ENCODE measurements around the gene PDHB. TPM values are rescaled to one million over a fixed set of nuclear protein-coding genes. Genes with fewer than 3 reads are reported as not detected.

Gene PDHB
- total and polyA plus RNA-seq, 7 experiments from 2014 or later: 30.1 to 128 (median 55.8) TPM

- POLR2A ChIA-PET: no interaction called here
- Histone ChIP-seq H3K9me3 (ENCODE audit: control insufficient read depth in 2 of 3, low read length in 3 of 3) (no peaks in the 10 kb centered on the region), H3K4me1 (ENCODE audit: control insufficient read depth in 2 of 2, insufficient read depth in 2 of 2, low read length in 2 of 2) (no peaks in the 10 kb centered on the region), H3K27ac (ENCODE audit: low read depth, low read length) (no peak overlapping the region), H3K36me3 (ENCODE audit: control insufficient read depth in 2 of 3, insufficient read depth in 3 of 3, low read length in 3 of 3) (peaks cover 0 to 20% (median 9%) of the 10 kb centered on the region in 3 experiments), H3K27me3 (ENCODE audit: control insufficient read depth in 2 of 2, insufficient read depth in 2 of 2, low read length in 2 of 2) (no peaks in the 10 kb centered on the region), H3K4me3 (ENCODE audit: low read length) (no peak overlapping the region)
- peak in 7 of 9 donors; percentile 39 to 59 (median 47) for DNase-seq
- intact Hi-C loops (cut with micrococcal nuclease): loop anchor here (1.0 to 10.0 kb wide), 12 partner anchors 18 to 450 kb away; partner anchors contain the start of genes ABHD6 (in 1 of the 2), HTD2 (in 1 of the 2), PDHB (in 1 of the 2) and RPP14 (in 1 of the 2)
- CTCF ChIA-PET: interaction anchor here (0.8 to 2.3 kb wide), 6 partner anchors 46 to 236 kb away, joined by 3 to 10 read pairs (median 4); no protein-coding TSS in a partner anchor
- Mint-ChIP-seq H3K27ac (peak overlapping the region in 3 of 9 donors; percentile 5 to 48 (median 9)), H3K9me3 (no peaks in the 10 kb centered on the region), H3K4me3 (no peak overlapping the region), H3K36me3 (peaks cover 0 to 20% (median 14%) of the 10 kb centered on the region in 5 donors), H3K27me3 (no peaks in the 10 kb centered on the region), H3K4me1 (peaks cover 2 to 14% (median 8%) of the 10 kb centered on the region in 7 donors)
- peak; percentile 83 for ATAC-seq
These were observed 19.0 kb downstream of the PDHB start for GRCh38 chr3:58414538-58415197.

GRCh38 chr3:58411851-58412830 lies 21.5 kb downstream of the PDHB start:
- no peaks in the 10 kb centered on the region for H3K4me1 ChIP-seq (ENCODE audit: control insufficient read depth in 2 of 2, insufficient read depth in 2 of 2, low read length in 2 of 2)
- Mint-ChIP-seq H3K4me3 (no peak overlapping the region), H3K36me3 (peaks cover 9 to 37% (median 22%) of the 10 kb centered on the region in 5 donors), H3K27ac (no peak overlapping the region), H3K4me1 (peaks cover 2 to 14% (median 8%) of the 10 kb centered on the region in 7 donors), H3K9me3 (no peaks in the 10 kb centered on the region), H3K27me3 (no peaks in the 10 kb centered on the region)
- H3K9me3 ChIP-seq (ENCODE audit: control insufficient read depth in 2 of 3, low read length in 3 of 3): no peaks in the 10 kb centered on the region
- H3K27ac ChIP-seq (ENCODE audit: low read depth, low read length): no peak overlapping the region
- peaks cover 0 to 36% (median 11%) of the 10 kb centered on the region in 3 experiments for H3K36me3 ChIP-seq (ENCODE audit: control insufficient read depth in 2 of 3, insufficient read depth in 3 of 3, low read length in 3 of 3)
- H3K27me3 ChIP-seq (ENCODE audit: control insufficient read depth in 2 of 2, insufficient read depth in 2 of 2, low read length in 2 of 2): no peaks in the 10 kb centered on the region
- DNase-seq (no peak), ATAC-seq (no peak)
- intact Hi-C loops (cut with micrococcal nuclease): loop anchor here (10.0 kb wide), 2 partner anchors 227 to 447 kb away; no protein-coding TSS in a partner anchor
- CTCF ChIA-PET: interaction anchor here (1.1 to 1.2 kb wide), 2 partner anchors 46 to 90 kb away, joined by 3 read pairs; no protein-coding TSS in a partner anchor
- H3K4me3 ChIP-seq (ENCODE audit: low read length): no peak overlapping the region
- POLR2A ChIA-PET: no interaction called here

DNA sequence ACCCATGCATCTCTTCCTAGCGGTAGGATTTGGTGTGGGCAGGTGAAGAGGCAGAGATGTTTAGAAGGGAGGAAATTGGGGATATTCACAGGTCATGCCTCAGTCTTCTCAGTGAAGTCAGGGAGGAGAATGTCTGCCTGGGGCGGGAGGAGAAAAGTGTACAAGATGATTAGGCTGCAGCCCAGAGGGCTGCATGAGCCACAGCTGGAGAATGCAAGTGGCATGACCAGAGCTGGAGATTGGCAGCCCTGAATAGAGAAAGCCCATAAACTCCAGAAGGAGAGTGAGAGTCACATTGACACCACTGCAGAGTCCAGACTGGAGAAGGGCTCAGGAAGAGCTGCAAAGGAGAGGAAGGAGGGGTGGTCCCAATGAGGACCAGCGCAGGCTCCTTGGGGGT lies 22.6 kb downstream of the PDHB start:
- peaks cover 2 to 14% (median 8%) of the 10 kb centered on the region in 7 donors for H3K4me1 Mint-ChIP-seq
- POLR2A ChIA-PET: no interaction called here

DNA sequence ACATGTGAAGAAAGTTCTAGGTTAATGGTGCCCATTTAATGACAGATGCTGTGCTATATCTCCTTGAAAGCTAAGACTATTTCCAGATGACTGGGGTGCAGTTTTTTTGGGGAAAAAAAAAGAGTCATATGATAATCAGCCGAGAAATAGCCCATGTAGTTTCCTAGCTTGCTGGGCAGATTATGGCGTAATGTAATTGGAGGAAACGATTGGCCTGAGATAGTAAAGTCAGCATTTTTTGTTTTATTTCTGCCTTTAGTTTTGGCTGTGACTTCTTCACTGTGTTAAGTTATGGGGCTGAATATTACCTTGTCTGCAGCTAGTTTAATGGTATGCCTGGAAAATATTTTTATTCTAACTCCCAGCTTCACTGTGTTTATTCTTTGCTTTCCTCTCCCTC lies 24.0 kb downstream of the PDHB start:
- Mint-ChIP-seq H3K36me3 (peaks cover 9 to 44% (median 28%) of the 10 kb centered on the region in 5 donors), H3K4me1 (peaks cover 2 to 14% (median 7%) of the 10 kb centered on the region in 7 donors), H3K27ac (no peak overlapping the region), H3K4me3 (no peak overlapping the region), H3K9me3 (no peaks in the 10 kb centered on the region), H3K27me3 (no peaks in the 10 kb centered on the region)
- Histone ChIP-seq H3K4me1 (ENCODE audit: control insufficient read depth in 2 of 2, insufficient read depth in 2 of 2, low read length in 2 of 2) (no peaks in the 10 kb centered on the region), H3K9me3 (ENCODE audit: control insufficient read depth in 2 of 3, low read length in 3 of 3) (no peaks in the 10 kb centered on the region), H3K27ac (ENCODE audit: low read depth, low read length) (no peak overlapping the region), H3K36me3 (ENCODE audit: control insufficient read depth in 2 of 3, insufficient read depth in 3 of 3, low read length in 3 of 3) (peaks cover 0 to 36% (median 11%) of the 10 kb centered on the region in 3 experiments), H3K4me3 (ENCODE audit: low read length) (no peak overlapping the region), H3K27me3 (ENCODE audit: control insufficient read depth in 2 of 2, insufficient read depth in 2 of 2, low read length in 2 of 2) (no peaks in the 10 kb centered on the region)
- ChIA-PET CTCF (interaction anchor here (0.6 kb wide), 1 partner anchor 91 kb away, joined by 3 read pairs; no protein-coding TSS in a partner anchor), POLR2A (no interaction called here)
- DNase-seq (no peak), ATAC-seq (no peak)
- intact Hi-C loops (cut with micrococcal nuclease): loop anchor here (10.0 kb wide), 2 partner anchors 225 to 445 kb away; no protein-coding TSS in a partner anchor

More for the DNA sequence above, 22.6 kb downstream of the PDHB start:
- no peak for DNase-seq
- Mint-ChIP-seq H3K27ac (no peak overlapping the region), H3K9me3 (no peaks in the 10 kb centered on the region), H3K27me3 (no peaks in the 10 kb centered on the region), H3K36me3 (peaks cover 9 to 44% (median 28%) of the 10 kb centered on the region in 5 donors), H3K4me3 (no peak overlapping the region)
- ATAC-seq: no peak
- CTCF ChIA-PET: no interaction called here
- H3K27me3 ChIP-seq (ENCODE audit: control insufficient read depth in 2 of 2, insufficient read depth in 2 of 2, low read length in 2 of 2): no peaks in the 10 kb centered on the region
- no peak overlapping the region for H3K4me3 ChIP-seq (ENCODE audit: low read length)
- no peaks in the 10 kb centered on the region for H3K9me3 ChIP-seq (ENCODE audit: control insufficient read depth in 2 of 3, low read length in 3 of 3)
- intact Hi-C loops (cut with micrococcal nuclease): loop anchor here (10.0 kb wide), 2 partner anchors 226 to 446 kb away; no protein-coding TSS in a partner anchor
- no peaks in the 10 kb centered on the region for H3K4me1 ChIP-seq (ENCODE audit: control insufficient read depth in 2 of 2, insufficient read depth in 2 of 2, low read length in 2 of 2)
- H3K36me3 ChIP-seq (ENCODE audit: control insufficient read depth in 2 of 3, insufficient read depth in 3 of 3, low read length in 3 of 3): peaks cover 0 to 36% (median 11%) of the 10 kb centered on the region in 3 experiments
- no peak overlapping the region for H3K27ac ChIP-seq (ENCODE audit: low read depth, low read length)

DNA sequence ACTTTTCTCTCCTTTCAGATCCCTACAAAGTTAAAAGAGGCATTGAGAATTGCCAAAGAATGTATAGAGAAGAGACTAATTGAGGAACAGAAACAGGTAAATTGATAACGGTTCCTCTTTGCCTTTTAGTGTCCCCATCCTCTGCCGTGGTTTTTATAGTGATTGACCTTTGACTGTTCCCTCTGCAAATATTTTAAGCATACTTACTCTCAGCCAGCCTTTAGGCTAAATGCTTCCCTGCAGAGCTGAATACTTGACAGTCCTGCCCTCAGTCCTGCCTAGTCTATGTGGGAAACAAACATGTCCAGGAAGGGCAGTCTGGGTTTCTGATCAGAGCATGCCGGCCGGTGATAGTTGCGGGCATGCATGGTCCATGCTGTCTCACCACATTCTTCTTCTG lies 24.7 kb downstream of the PDHB start:
- Histone ChIP-seq H3K36me3 (ENCODE audit: control insufficient read depth in 2 of 3, insufficient read depth in 3 of 3, low read length in 3 of 3) (peaks cover 0 to 36% (median 11%) of the 10 kb centered on the region in 3 experiments), H3K27me3 (ENCODE audit: control insufficient read depth in 2 of 2, insufficient read depth in 2 of 2, low read length in 2 of 2) (no peaks in the 10 kb centered on the region), H3K27ac (ENCODE audit: low read depth, low read length) (no peak overlapping the region), H3K9me3 (ENCODE audit: control insufficient read depth in 2 of 3, low read length in 3 of 3) (no peaks in the 10 kb centered on the region), H3K4me3 (ENCODE audit: low read length) (no peak overlapping the region), H3K4me1 (ENCODE audit: control insufficient read depth in 2 of 2, insufficient read depth in 2 of 2, low read length in 2 of 2) (no peaks in the 10 kb centered on the region)
- POLR2A ChIA-PET: no interaction called here
- no peaks in the 10 kb centered on the region for H3K9me3 Mint-ChIP-seq
- no peak overlapping the region for H3K4me3 Mint-ChIP-seq
- ATAC-seq (no peak), DNase-seq (no peak)
- peaks cover 9 to 50% (median 28%) of the 10 kb centered on the region in 5 donors for H3K36me3 Mint-ChIP-seq
- H3K27ac Mint-ChIP-seq: no peak overlapping the region
- no peaks in the 10 kb centered on the region for H3K27me3 Mint-ChIP-seq
- H3K4me1 Mint-ChIP-seq: peaks cover 0 to 6% (median 0%) of the 10 kb centered on the region in 7 donors
- CTCF ChIA-PET: interaction anchor here (0.6 kb wide), 1 partner anchor 90 kb away, joined by 3 read pairs; no protein-coding TSS in a partner anchor
- intact Hi-C loops (cut with micrococcal nuclease): no loop called here

DNA sequence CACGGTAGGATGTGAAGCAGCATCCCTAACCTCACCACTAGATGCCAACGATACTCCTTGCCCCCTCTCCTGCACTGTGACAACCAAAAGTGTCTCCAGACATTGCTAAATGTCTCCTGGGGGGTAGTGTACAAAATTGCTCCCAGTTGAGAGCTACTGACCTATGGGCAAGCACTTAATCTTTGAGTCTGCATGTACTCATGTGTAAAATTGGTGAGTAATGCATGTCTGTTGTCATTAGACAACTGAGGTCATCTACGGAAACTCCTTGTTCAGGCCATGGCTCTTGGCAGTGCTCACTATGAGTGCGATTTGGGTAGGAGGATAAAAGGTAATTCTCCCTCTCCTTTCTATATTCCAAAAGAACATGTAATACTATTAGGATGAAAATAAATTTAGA lies 29.2 kb downstream of the PDHB start:
- POLR2A ChIA-PET: interaction anchor here (1.1 kb wide), 1 partner anchor 10 kb away, joined by 3 read pairs; no protein-coding TSS in a partner anchor
- H3K4me1 Mint-ChIP-seq: peaks cover 0 to 9% (median 0%) of the 10 kb centered on the region in 7 donors
- H3K9me3 Mint-ChIP-seq: no peaks in the 10 kb centered on the region
- DNase-seq: no peak
- Histone ChIP-seq H3K4me1 (ENCODE audit: control insufficient read depth in 2 of 2, insufficient read depth in 2 of 2, low read length in 2 of 2) (no peaks in the 10 kb centered on the region), H3K9me3 (ENCODE audit: control insufficient read depth in 2 of 3, low read length in 3 of 3) (no peaks in the 10 kb centered on the region), H3K36me3 (ENCODE audit: control insufficient read depth in 2 of 3, insufficient read depth in 3 of 3, low read length in 3 of 3) (peaks cover 0 to 25% (median 4%) of the 10 kb centered on the region in 3 experiments), H3K27ac (ENCODE audit: low read depth, low read length) (no peak overlapping the region), H3K27me3 (ENCODE audit: control insufficient read depth in 2 of 2, insufficient read depth in 2 of 2, low read length in 2 of 2) (no peaks in the 10 kb centered on the region), H3K4me3 (ENCODE audit: low read length) (no peak overlapping the region)
- H3K27ac Mint-ChIP-seq: peak overlapping the region in 1 of 9 donors; percentile 3
- intact Hi-C loops (cut with micrococcal nuclease): no loop called here
- no peak overlapping the region for H3K4me3 Mint-ChIP-seq
- CTCF ChIA-PET: no interaction called here
- no peaks in the 10 kb centered on the region for H3K27me3 Mint-ChIP-seq
- ATAC-seq: no peak
- H3K36me3 Mint-ChIP-seq: peaks cover 9 to 39% (median 18%) of the 10 kb centered on the region in 5 donors

Measured in naive thymus-derived CD4-positive, alpha-beta T cell (primary cell).